RWPE1 (cell line): ENCODE measurements around the gene ZNF423.

Source experiments
- CTCF ChIA-PET: fragments of 350-600 bp; sonication (Branson Sonifier 250); formaldehyde crosslinking; extraction: SDS; loops from one replicate; lab custom pipeline; 2021; lab: Yijun Ruan, JAX
- POLR2A ChIA-PET: fragments of 400-600 bp; formaldehyde crosslinking; extraction: SDS; loops from one replicate; lab custom pipeline; 2020; ENCODE audit warnings: antibody characterized with exemption; ENCODE audit not compliant: low non-redundant PET; lab: Yijun Ruan, JAX
- DNase-seq: peaks from one replicate; pipeline ENCODE4 v3.0.0; 2012; ENCODE audit warnings: low spot score
- H3K27ac ChIP-seq: fragments of 450-650 bp; 2 replicates; pipeline ENCODE4 v1.5.1; 2017
- CTCF ChIP-seq: fragments of 450-650 bp; conservative IDR thresholded peaks from 2 replicates; pipeline ENCODE4 v1.5.1; 2017; ENCODE audit warnings: low read depth, mild to moderate bottlenecking

ZNF423 gene

GRCh38 chr16:49590166-49590871, 265.6 kb downstream of the ZNF423 start:
- no peak for TF ChIP-seq CTCF
- no peak for DNase-seq
- POLR2A ChIA-PET, result no interaction called here
- no peak overlapping the region for H3K27ac ChIP-seq
- CTCF ChIA-PET, result interaction anchor here (0.6 kb wide), 1 partner anchor 309 kb away, joined by 3 read pairs; no protein-coding TSS in a partner anchor

- ChIA-PET CTCF (no interaction called here), POLR2A (no interaction called here)
- no peak for DNase-seq
- TF ChIP-seq CTCF, result no peak
- no peak overlapping the region for H3K27ac ChIP-seq
Measured at GRCh38 chr16:49589544-49590031, 266.3 kb downstream of the ZNF423 start.

- CTCF ChIA-PET, result no interaction called here
Measured at GRCh38 chr16:49588729-49589384, 267.1 kb downstream of the ZNF423 start.

GRCh38 chr16:49588026-49588425, 267.9 kb downstream of the ZNF423 start:
- CTCF ChIA-PET, result no interaction called here
- POLR2A ChIA-PET, result no interaction called here
- DNase-seq, result no peak

More at GRCh38 chr16:49588729-49589384, 267.1 kb downstream of the ZNF423 start:
- POLR2A ChIA-PET, result no interaction called here
- H3K27ac ChIP-seq, result no peak overlapping the region
- no peak for TF ChIP-seq CTCF
- DNase-seq, result no peak

GRCh38 chr16:49587511-49587910, 268.4 kb downstream of the ZNF423 start:
- H3K27ac ChIP-seq, result no peak overlapping the region
- no peak for DNase-seq
- CTCF ChIA-PET, result no interaction called here
- TF ChIP-seq CTCF, result no peak
- POLR2A ChIA-PET, result no interaction called here

More at GRCh38 chr16:49588026-49588425, 267.9 kb downstream of the ZNF423 start:
- H3K27ac ChIP-seq, result no peak overlapping the region
- no peak for TF ChIP-seq CTCF

GRCh38 chr16:49586466-49587450, 269.2 kb downstream of the ZNF423 start:
- ChIA-PET CTCF (interaction anchor here (0.6 kb wide), 2 partner anchors 17 to 24 kb away, joined by 3 read pairs; no protein-coding TSS in a partner anchor), POLR2A (no interaction called here)
- DNase-seq, result no peak
- no peak overlapping the region for H3K27ac ChIP-seq
- TF ChIP-seq CTCF, result no peak
